Neural cell (in vitro differentiated cells): ENCODE data around the gene CDHR5.

Experiments used
- CTCF ChIP-seq: fragments of 450-650 bp; IDR thresholded peaks from 2 replicates; pipeline ENCODE4 v1.5.1; 2014; ENCODE audit warnings: antibody characterized with exemption, mild to moderate bottlenecking, moderate library complexity; ENCODE audit not compliant: poor library complexity, severe bottlenecking
- EP300 ChIP-seq: fragments of 450-650 bp; conservative IDR thresholded peaks from 2 replicates; pipeline ENCODE4 v1.6.1; 2014; ENCODE audit warnings: antibody characterized with exemption, mild to moderate bottlenecking, moderate library complexity; ENCODE audit not compliant: poor library complexity, severe bottlenecking
- EZH2 ChIP-seq: fragments of 200-600, 300-800 bp; shearing (Covaris generic), sonication (generic); IDR thresholded peaks from 2 replicates; pipeline ENCODE4 v1.6.1; 2014; ENCODE audit warnings: antibody characterized with exemption, low read length, borderline replicate concordance, mild to moderate bottlenecking; ENCODE audit not compliant: insufficient read depth, poor library complexity, severe bottlenecking
- POLR2AphosphoS5 ChIP-seq: IDR thresholded peaks from 2 replicates; pipeline ENCODE4 v1.6.1; 2012

DNA sequence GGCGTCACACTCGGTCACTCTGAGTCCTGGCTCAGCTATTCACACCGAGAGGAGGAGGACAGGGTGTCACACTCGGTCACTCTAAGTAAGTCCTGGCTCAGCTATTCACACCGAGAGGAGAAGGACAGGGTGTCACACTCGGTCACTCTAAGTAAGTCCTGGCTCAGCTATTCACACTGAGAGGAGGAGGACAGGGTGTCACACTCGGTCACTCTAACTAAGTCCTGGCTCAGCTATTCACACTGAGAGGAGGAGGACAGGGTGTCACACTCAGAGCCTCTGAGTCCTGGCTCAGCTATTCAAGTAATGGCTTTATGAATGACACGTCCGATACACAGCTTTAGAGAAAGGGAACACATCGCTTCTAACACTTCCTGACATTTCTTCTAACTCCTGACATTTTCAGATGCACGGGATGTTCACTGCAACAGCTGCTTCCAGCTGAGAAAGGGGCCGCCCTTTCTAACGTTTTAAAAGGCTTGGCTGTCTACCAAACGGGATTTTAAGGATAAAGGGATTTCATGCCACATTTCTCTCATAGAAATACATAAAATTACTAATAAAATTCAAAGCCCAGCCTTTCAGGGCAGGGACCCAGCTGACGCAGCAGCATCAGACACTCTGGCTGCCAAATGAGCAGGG, 40.4 kb upstream of the CDHR5 start:
- TF ChIP-seq CTCF: no peak
- TF ChIP-seq EZH2: no peak
- no peak for TF ChIP-seq EP300
- TF ChIP-seq POLR2AphosphoS5: no peak
